ENCODE data around the gene GPR158.

The GPR158 gene

DNA sequence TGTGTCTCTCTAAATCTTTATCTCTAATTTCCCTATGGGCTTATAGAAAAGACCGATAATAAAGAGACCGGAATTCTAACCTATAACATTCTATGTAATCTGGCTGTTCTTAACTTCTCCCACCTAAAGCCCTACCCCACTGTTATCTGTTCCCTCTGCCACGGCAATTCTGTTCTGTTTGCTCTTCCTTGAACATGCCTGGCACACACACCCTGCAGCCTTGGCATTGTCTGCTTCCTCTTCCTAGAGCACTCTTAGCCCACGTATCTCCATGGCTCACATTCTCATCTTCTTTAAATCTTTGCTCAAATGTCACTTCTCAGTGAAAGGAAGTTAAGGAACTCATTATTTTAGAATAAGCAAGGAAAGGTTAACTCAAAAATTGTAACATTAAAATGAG lies 309.2 kb downstream of the GPR158 start:
- DNase-seq (ENCODE audit: low spot score) (no peak), ATAC-seq (ENCODE audit: low read depth) (no peak)
- no peak for TF ChIP-seq CTCF (IDR thresholded peaks at IDR 0.05; ENCODE audit: poor library complexity, severe bottlenecking)
- Histone ChIP-seq H3K4me3 (ENCODE audit: severe bottlenecking) (no peak overlapping the region), H3K4me1 (ENCODE audit: insufficient read depth, poor library complexity, severe bottlenecking) (no peaks in the 10 kb centered on the region), H3K27me3 (ENCODE audit: insufficient read depth, poor library complexity, severe bottlenecking) (no peaks in the 10 kb centered on the region), H3K27ac (ENCODE audit: poor library complexity, severe bottlenecking) (no peak overlapping the region), H3K9me3 (ENCODE audit: severe bottlenecking) (no peaks in the 10 kb centered on the region), H3K36me3 (ENCODE audit: low read depth) (no peaks in the 10 kb centered on the region)

DNA sequence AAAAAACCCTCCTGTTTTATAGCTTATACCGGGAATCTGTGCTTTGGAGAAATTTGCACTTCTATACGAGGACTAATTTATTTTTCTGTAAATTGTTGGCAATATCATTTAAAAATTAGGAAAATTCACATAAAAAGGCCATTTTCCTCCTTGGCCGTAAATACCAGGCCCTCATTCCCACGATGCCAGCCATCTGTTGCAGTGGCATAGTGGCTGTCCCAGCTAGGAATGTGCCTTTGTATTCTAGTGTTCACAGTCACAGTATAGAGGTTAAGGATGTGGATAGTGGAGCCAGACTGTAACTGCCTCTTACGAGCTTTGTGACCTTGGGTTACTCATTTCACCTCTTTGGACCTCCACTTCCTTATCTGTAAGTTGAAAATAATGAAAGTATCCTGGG lies 312.5 kb downstream of the GPR158 start:
- Histone ChIP-seq H3K36me3 (ENCODE audit: low read depth) (no peaks in the 10 kb centered on the region), H3K9me3 (ENCODE audit: severe bottlenecking) (no peaks in the 10 kb centered on the region), H3K4me1 (ENCODE audit: insufficient read depth, poor library complexity, severe bottlenecking) (peaks cover 2% of the 10 kb centered on the region), H3K27me3 (ENCODE audit: insufficient read depth, poor library complexity, severe bottlenecking) (no peaks in the 10 kb centered on the region), H3K4me3 (ENCODE audit: severe bottlenecking) (no peak overlapping the region), H3K27ac (ENCODE audit: poor library complexity, severe bottlenecking) (no peak overlapping the region)
- DNase-seq (ENCODE audit: low spot score) (no peak), ATAC-seq (ENCODE audit: low read depth) (no peak)
- TF ChIP-seq CTCF (IDR thresholded peaks at IDR 0.05; ENCODE audit: poor library complexity, severe bottlenecking) = no peak

DNA sequence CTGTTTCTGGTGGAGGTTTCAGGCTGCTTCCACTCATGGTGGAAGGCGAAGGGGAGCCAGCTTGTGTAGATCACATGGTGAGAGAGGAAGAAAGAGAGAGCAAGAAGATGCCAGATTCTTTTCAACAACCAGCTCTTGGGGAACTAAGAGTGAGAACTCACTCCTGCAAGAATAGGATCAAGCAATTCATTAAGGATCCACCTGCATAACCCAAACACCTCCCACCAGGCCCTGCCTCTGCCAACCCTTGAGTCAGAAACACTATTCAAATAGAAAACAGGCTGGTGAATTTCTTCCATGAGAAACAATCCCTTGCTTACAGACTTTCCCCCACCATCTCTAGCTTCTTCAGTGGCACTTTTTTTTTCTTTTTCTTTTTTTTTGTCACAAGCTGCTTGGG lies 317.2 kb downstream of the GPR158 start:
- Histone ChIP-seq H3K4me1 (ENCODE audit: insufficient read depth, poor library complexity, severe bottlenecking) (peaks cover 23% of the 10 kb centered on the region), H3K27ac (ENCODE audit: poor library complexity, severe bottlenecking) (peak overlapping the region; percentile 95), H3K4me3 (ENCODE audit: severe bottlenecking) (no peak overlapping the region), H3K27me3 (ENCODE audit: insufficient read depth, poor library complexity, severe bottlenecking) (no peaks in the 10 kb centered on the region), H3K9me3 (ENCODE audit: severe bottlenecking) (no peaks in the 10 kb centered on the region), H3K36me3 (ENCODE audit: low read depth) (no peaks in the 10 kb centered on the region)
- TF ChIP-seq CTCF (IDR thresholded peaks at IDR 0.05; ENCODE audit: poor library complexity, severe bottlenecking) = no peak
- ATAC-seq (ENCODE audit: low read depth) (no peak), DNase-seq (ENCODE audit: low spot score) (no peak)

- Histone ChIP-seq H3K4me1 (ENCODE audit: insufficient read depth, poor library complexity, severe bottlenecking) (peaks cover 23% of the 10 kb centered on the region), H3K27ac (ENCODE audit: poor library complexity, severe bottlenecking) (peak overlapping the region; percentile 95), H3K4me3 (ENCODE audit: severe bottlenecking) (no peak overlapping the region)
Observed at GRCh38 chr10:25492680-25493079, 317.9 kb downstream of the GPR158 start.

More at GRCh38 chr10:25492680-25493079, 317.9 kb downstream of the GPR158 start:
- no peak for TF ChIP-seq CTCF (IDR thresholded peaks at IDR 0.05; ENCODE audit: poor library complexity, severe bottlenecking)
- no peaks in the 10 kb centered on the region for H3K36me3 ChIP-seq (ENCODE audit: low read depth)
- ATAC-seq (ENCODE audit: low read depth) (no peak), DNase-seq (ENCODE audit: low spot score) (no peak)
- H3K27me3 ChIP-seq (ENCODE audit: insufficient read depth, poor library complexity, severe bottlenecking) = no peaks in the 10 kb centered on the region
- no peaks in the 10 kb centered on the region for H3K9me3 ChIP-seq (ENCODE audit: severe bottlenecking)

Data from RWPE2 (cell line).